Liver (tissue), 9 donors: Measurements from ENCODE around the gene ST8SIA6. TPM values are rescaled to one million over a fixed set of nuclear protein-coding genes. Genes with fewer than 3 reads are reported as not detected.

Source experiments
- DNase-seq: peaks from one replicate; pipeline ENCODE4 v3.0.0-alpha.2; 2017; ENCODE audit warnings: low spot score
- H3K27ac ChIP-seq, 2 donors: one replicate each; pipeline ENCODE4 v1.7.0; 2013; ENCODE audit warnings: inconsistent platforms in 2 of 2, low read length in 2 of 2, control low read depth in 1 of 2, low read depth in 1 of 2, mild to moderate bottlenecking in 1 of 2
- H3K27me3 ChIP-seq, 4 donors: one replicate each; pipeline versions ENCODE4 v1.6.1 to v1.7.0; 2013; ENCODE audit warnings: low read length in 3 of 4, inconsistent platforms in 1 of 4, mild to moderate bottlenecking in 1 of 4, moderate library complexity in 1 of 4; ENCODE audit not compliant: control insufficient read depth in 4 of 4, insufficient read depth in 4 of 4
- H3K36me3 ChIP-seq, 4 donors: one replicate each; pipeline versions ENCODE4 v1.6.1 to v1.7.0; 2013; ENCODE audit warnings: low read length in 3 of 4, mild to moderate bottlenecking in 3 of 4, low read depth in 1 of 4, moderate library complexity in 1 of 4; ENCODE audit not compliant: control insufficient read depth in 4 of 4, insufficient read depth in 3 of 4
- H3K4me1 ChIP-seq, 4 donors: one replicate each; pipeline versions ENCODE4 v1.6.1 to v1.7.0; 2013; ENCODE audit warnings: low read length in 3 of 4, mild to moderate bottlenecking in 3 of 4, moderate library complexity in 1 of 4; ENCODE audit not compliant: control insufficient read depth in 4 of 4, insufficient read depth in 4 of 4
- H3K4me3 ChIP-seq, 3 donors: one replicate each; pipeline versions ENCODE4 v1.6.1 to v1.7.0; 2013; ENCODE audit warnings: low read length in 3 of 3, control low read depth in 1 of 3, low read depth in 1 of 3, mild to moderate bottlenecking in 1 of 3
- H3K9ac ChIP-seq, 2 donors: one replicate each; pipeline ENCODE4 v1.7.0; 2013; ENCODE audit warnings: low read length in 2 of 2, mild to moderate bottlenecking in 2 of 2, moderate library complexity in 2 of 2, control low read depth in 1 of 2, low read depth in 1 of 2
- H3K9me3 ChIP-seq, 4 donors: one replicate each; pipeline versions ENCODE4 v1.6.1 to v1.7.0; 2013; ENCODE audit warnings: low read length in 3 of 4; ENCODE audit not compliant: control insufficient read depth in 4 of 4
- EGR1 ChIP-seq, 2 donors: IDR thresholded peaks; 2 replicates each; pipeline ENCODE4 v1.6.1; 2016 to 2018; ENCODE audit warnings: antibody characterized with exemption in 2 of 2, low read depth in 2 of 2
- FOXA1 ChIP-seq: IDR thresholded peaks from 2 replicates; pipeline ENCODE4 v1.6.1; 2016; ENCODE audit warnings: antibody characterized with exemption
- FOXA2 ChIP-seq: IDR thresholded peaks from 2 replicates; pipeline ENCODE4 v1.6.1; 2016; ENCODE audit warnings: antibody characterized with exemption
- GABPA ChIP-seq, 2 donors: IDR thresholded peaks in 1 of 2; conservative IDR thresholded peaks in 1 of 2; 2 replicates each; pipeline ENCODE4 v1.6.1; 2016; ENCODE audit warnings: antibody characterized with exemption in 2 of 2, mild to moderate bottlenecking in 1 of 2, moderate library complexity in 1 of 2
- HNF4A ChIP-seq, 2 donors: conservative IDR thresholded peaks; 2 replicates each; pipeline ENCODE4 v1.6.1; 2016; ENCODE audit warnings: antibody characterized with exemption in 2 of 2, mild to moderate bottlenecking in 2 of 2
- HNF4G ChIP-seq: IDR thresholded peaks from 2 replicates; pipeline ENCODE4 v1.6.1; 2016; ENCODE audit warnings: antibody characterized with exemption
- JUND ChIP-seq, 2 donors: IDR thresholded peaks; 2 replicates each; pipeline ENCODE4 v1.6.1; 2016; ENCODE audit warnings: antibody characterized with exemption in 2 of 2
- MAX ChIP-seq: IDR thresholded peaks from 2 replicates; pipeline ENCODE4 v1.6.1; 2016; ENCODE audit warnings: antibody characterized with exemption
- NR2F2 ChIP-seq: IDR thresholded peaks from 2 replicates; pipeline ENCODE4 v1.6.1; 2016; ENCODE audit warnings: antibody characterized with exemption
- RAD21 ChIP-seq, 2 donors: IDR thresholded peaks; 2 replicates each; pipeline ENCODE4 v1.6.1; 2016; ENCODE audit warnings: antibody characterized with exemption in 2 of 2, mild to moderate bottlenecking in 2 of 2
- REST ChIP-seq: IDR thresholded peaks from 2 replicates; pipeline ENCODE4 v1.6.1; 2016; ENCODE audit warnings: antibody characterized with exemption, mild to moderate bottlenecking
- RXRA ChIP-seq, 2 donors: IDR thresholded peaks; 2 replicates each; pipeline ENCODE4 v1.6.1; 2017 to 2018; ENCODE audit warnings: antibody characterized with exemption in 2 of 2, mild to moderate bottlenecking in 1 of 2
- SP1 ChIP-seq: IDR thresholded peaks from 2 replicates; pipeline ENCODE4 v1.6.1; 2018; ENCODE audit warnings: antibody characterized with exemption, mild to moderate bottlenecking
- TAF1 ChIP-seq: conservative IDR thresholded peaks from 2 replicates; pipeline ENCODE4 v1.6.1; 2016; ENCODE audit warnings: antibody characterized with exemption, mild to moderate bottlenecking
- ZBTB33 ChIP-seq: IDR thresholded peaks from 2 replicates; pipeline ENCODE4 v1.6.1; 2016; ENCODE audit warnings: antibody characterized with exemption
- whole genome bisulfite sequencing: extraction: QIAGEN DNeasy Blood & Tissue Kit; methylation state at CpG from one replicate; pipeline ENCODE4 v1.1.7; 2013; 5-methylcytosine and 5-hydroxymethylcytosine counted together
- polyA plus RNA-seq, 2 donors: library from polyadenylated mRNA; stranded (reverse) in 1 of 2; unstranded in 1 of 2; fragments of 200-250 nt in 1 of 2; fragments of >200 nt in 1 of 2; fragmentation: Nextera tagmentation in 1 of 2; extraction: Ambion mirVana in 1 of 2; gene quantifications; one replicate each; pipeline versions ENCODE4 v1.2.1 to v1.2.3, GENCODE V29; 2013 to 2015
- total RNA-seq, 2 donors: library from RNA; depleted of rRNA; stranded (reverse); fragments of >200 nt; gene quantifications; one replicate each; pipeline ENCODE4 v1.2.3, GENCODE V29; 2014
- TF ChIP-seq, protein P1 (sequence below): fragments of 150-350 bp; IDR thresholded peaks from 2 replicates; pipeline ENCODE4 v1.5.1; 2017; ENCODE audit warnings: improper control_type of control experiment, low read depth, low read length; ENCODE audit not compliant: missing input control
- donor health status: healthy.
- donor health status: healthy.
- donor health status: healthy.
- donor health status: healthy.
- donor health status: healthy.

The ST8SIA6 gene
- total and polyA plus RNA-seq, 4 donors = 0.53 to 5.8 (median 1.0) TPM

- H3K36me3 ChIP-seq = no peaks in the 10 kb centered on the region
- 2% methylated on average over 66 of the region's 66 CpGs for WGBS
- no peak overlapping the region for H3K9ac ChIP-seq
- TF ChIP-seq NR2F2 = no peak
- TF ChIP-seq HNF4A (conservative IDR thresholded peaks at IDR 0.05) = no peak
- TF ChIP-seq REST = no peak
- no peak for TF ChIP-seq SP1
- TF ChIP-seq FOXA2 = no peak
- TF ChIP-seq MAX = no peak
- no peak for TF ChIP-seq HNF4G
- no peak for TF ChIP-seq TAF1
- no peak for TF ChIP-seq RXRA (IDR thresholded peaks at IDR 0.05)
- no peak for TF ChIP-seq ZBTB33
- TF ChIP-seq RAD21 (IDR thresholded peaks at IDR 0.05) = no peak
- DNase-seq = peak; percentile 72
- H3K4me1 ChIP-seq = peaks cover 5 to 13% (median 9%) of the 10 kb centered on the region in 4 donors
- peaks cover 0 to 5% (median under 1%) of the 10 kb centered on the region in 4 donors for H3K9me3 ChIP-seq
- no peak overlapping the region for H3K27ac ChIP-seq
- H3K27me3 ChIP-seq = peaks cover 0 to 11% (median 6%) of the 10 kb centered on the region in 4 donors
- peak overlapping the region; percentile 20 to 57 (median 24) for H3K4me3 ChIP-seq
Observed at GRCh38 chr10:17453373-17454091, 863 bp downstream of the ST8SIA6 start.

- WGBS = 11% methylated on average over 7 of the region's 7 CpGs
- Histone ChIP-seq H3K27ac (no peak overlapping the region), H3K36me3 (no peaks in the 10 kb centered on the region), H3K27me3 (peaks cover 0 to 11% (median 6%) of the 10 kb centered on the region in 4 donors), H3K4me1 (peaks cover 5 to 13% (median 9%) of the 10 kb centered on the region in 4 donors), H3K4me3 (peak overlapping the region in 1 of 3 donors; percentile 57), H3K9me3 (peaks cover 2 to 10% (median 4%) of the 10 kb centered on the region in 4 donors), H3K9ac (no peak overlapping the region)
- no peak for DNase-seq
- TF ChIP-seq RAD21 (IDR thresholded peaks at IDR 0.05) = no peak
- TF ChIP-seq REST = no peak
- TF ChIP-seq MAX = no peak
- no peak for TF ChIP-seq HNF4A (conservative IDR thresholded peaks at IDR 0.05)
- TF ChIP-seq, protein P1, sequence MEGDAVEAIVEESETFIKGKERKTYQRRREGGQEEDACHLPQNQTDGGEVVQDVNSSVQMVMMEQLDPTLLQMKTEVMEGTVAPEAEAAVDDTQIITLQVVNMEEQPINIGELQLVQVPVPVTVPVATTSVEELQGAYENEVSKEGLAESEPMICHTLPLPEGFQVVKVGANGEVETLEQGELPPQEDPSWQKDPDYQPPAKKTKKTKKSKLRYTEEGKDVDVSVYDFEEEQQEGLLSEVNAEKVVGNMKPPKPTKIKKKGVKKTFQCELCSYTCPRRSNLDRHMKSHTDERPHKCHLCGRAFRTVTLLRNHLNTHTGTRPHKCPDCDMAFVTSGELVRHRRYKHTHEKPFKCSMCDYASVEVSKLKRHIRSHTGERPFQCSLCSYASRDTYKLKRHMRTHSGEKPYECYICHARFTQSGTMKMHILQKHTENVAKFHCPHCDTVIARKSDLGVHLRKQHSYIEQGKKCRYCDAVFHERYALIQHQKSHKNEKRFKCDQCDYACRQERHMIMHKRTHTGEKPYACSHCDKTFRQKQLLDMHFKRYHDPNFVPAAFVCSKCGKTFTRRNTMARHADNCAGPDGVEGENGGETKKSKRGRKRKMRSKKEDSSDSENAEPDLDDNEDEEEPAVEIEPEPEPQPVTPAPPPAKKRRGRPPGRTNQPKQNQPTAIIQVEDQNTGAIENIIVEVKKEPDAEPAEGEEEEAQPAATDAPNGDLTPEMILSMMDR = no peak
- no peak for TF ChIP-seq SP1
- TF ChIP-seq NR2F2 = no peak
- no peak for TF ChIP-seq JUND (IDR thresholded peaks at IDR 0.05)
- TF ChIP-seq FOXA2 = no peak
- TF ChIP-seq GABPA (IDR thresholded peaks at IDR 0.05 in 1 of 2, conservative IDR thresholded peaks at IDR 0.05 in 1 of 2) = no peak
- no peak for TF ChIP-seq FOXA1
- no peak for TF ChIP-seq ZBTB33
- no peak for TF ChIP-seq TAF1
- TF ChIP-seq EGR1 (IDR thresholded peaks at IDR 0.05; ENCODE audit: low read depth in 2 of 2) = no peak
Observed at GRCh38 chr10:17453035-17453372, 1.4 kb downstream of the ST8SIA6 start.
